HL-60 (cell line): Measurements from ENCODE around the gene HK3.

Experiments used
- DNase-seq, 2 experiments: peaks; one replicate each; pipeline ENCODE4 v3.0.0-alpha.2; 2010 to 2020; ENCODE audit warnings: low read depth in 1 of 2, low spot score in 1 of 2
- H3K27ac ChIP-seq: fragments of 250-450 bp; sonication (Bioruptor Pico); replicated peaks from 2 replicates; pipeline ENCODE4 v1.5.1; 2020; ENCODE audit warnings: mild to moderate bottlenecking, moderate library complexity
- H3K27me3 ChIP-seq: fragments of 250-450 bp; sonication (Bioruptor Pico); 2 replicates; pipeline ENCODE4 v1.5.1; 2021; ENCODE audit warnings: mild to moderate bottlenecking, moderate library complexity; ENCODE audit not compliant: insufficient read depth, poor library complexity, severe bottlenecking
- H3K4me3 ChIP-seq: replicated peaks from 2 replicates; pipeline ENCODE4 v1.5.1; 2011; ENCODE audit warnings: mild to moderate bottlenecking, control low read depth, low read length; ENCODE audit not compliant: insufficient read depth
- GABPA ChIP-seq: IDR thresholded peaks from 2 replicates; pipeline ENCODE4 v1.6.1; 2012; ENCODE audit warnings: low read depth
- POLR2AphosphoS5 ChIP-seq: IDR thresholded peaks from 2 replicates; pipeline ENCODE4 v1.6.1; 2012; ENCODE audit warnings: low read depth
- REST ChIP-seq: IDR thresholded peaks from 2 replicates; pipeline ENCODE4 v1.6.1; 2012; ENCODE audit warnings: low read depth; ENCODE audit not compliant: insufficient replicate concordance
- SPI1 ChIP-seq: IDR thresholded peaks from 2 replicates; pipeline ENCODE4 v1.6.1; 2012; ENCODE audit warnings: low read depth, mild to moderate bottlenecking, borderline replicate concordance
- TF ChIP-seq, protein P1 (sequence below): IDR thresholded peaks from one replicate; pipeline ENCODE4 v1.5.1; 2011; ENCODE audit warnings: low read length, control low read depth, inconsistent platforms; ENCODE audit not compliant: insufficient read depth

The HK3 gene

GRCh38 chr5:176869501-176870109 is 29.5 kb downstream of the HK3 start:
- no peak overlapping the region for H3K4me3 ChIP-seq
- H3K27me3 ChIP-seq = peaks cover 13% of the 10 kb centered on the region
- TF ChIP-seq, protein P1, sequence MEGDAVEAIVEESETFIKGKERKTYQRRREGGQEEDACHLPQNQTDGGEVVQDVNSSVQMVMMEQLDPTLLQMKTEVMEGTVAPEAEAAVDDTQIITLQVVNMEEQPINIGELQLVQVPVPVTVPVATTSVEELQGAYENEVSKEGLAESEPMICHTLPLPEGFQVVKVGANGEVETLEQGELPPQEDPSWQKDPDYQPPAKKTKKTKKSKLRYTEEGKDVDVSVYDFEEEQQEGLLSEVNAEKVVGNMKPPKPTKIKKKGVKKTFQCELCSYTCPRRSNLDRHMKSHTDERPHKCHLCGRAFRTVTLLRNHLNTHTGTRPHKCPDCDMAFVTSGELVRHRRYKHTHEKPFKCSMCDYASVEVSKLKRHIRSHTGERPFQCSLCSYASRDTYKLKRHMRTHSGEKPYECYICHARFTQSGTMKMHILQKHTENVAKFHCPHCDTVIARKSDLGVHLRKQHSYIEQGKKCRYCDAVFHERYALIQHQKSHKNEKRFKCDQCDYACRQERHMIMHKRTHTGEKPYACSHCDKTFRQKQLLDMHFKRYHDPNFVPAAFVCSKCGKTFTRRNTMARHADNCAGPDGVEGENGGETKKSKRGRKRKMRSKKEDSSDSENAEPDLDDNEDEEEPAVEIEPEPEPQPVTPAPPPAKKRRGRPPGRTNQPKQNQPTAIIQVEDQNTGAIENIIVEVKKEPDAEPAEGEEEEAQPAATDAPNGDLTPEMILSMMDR = no peak
- no peak for TF ChIP-seq REST
- no peak for TF ChIP-seq POLR2AphosphoS5
- TF ChIP-seq SPI1 = no peak
- TF ChIP-seq GABPA = no peak
- no peak overlapping the region for H3K27ac ChIP-seq
- no peak for DNase-seq

DNA sequence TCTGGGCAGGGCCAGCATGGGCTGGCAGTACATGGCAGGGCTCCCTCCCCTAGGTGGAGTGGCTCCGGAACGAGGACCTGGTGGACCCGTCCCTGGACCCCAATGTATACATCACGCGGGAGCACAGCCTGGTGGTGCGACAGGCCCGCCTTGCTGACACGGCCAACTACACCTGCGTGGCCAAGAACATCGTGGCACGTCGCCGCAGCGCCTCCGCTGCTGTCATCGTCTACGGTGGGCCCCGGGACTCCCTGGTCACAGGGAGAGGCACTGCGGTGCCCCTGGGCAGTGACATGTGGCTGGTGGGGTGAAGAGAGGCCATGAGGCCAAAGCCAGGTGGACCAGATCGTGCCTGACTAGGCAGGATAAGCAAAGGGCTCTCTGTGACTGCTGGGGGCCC is 30.4 kb downstream of the HK3 start:
- H3K27me3 ChIP-seq = peaks cover 13% of the 10 kb centered on the region
- no peak for DNase-seq

DNA sequence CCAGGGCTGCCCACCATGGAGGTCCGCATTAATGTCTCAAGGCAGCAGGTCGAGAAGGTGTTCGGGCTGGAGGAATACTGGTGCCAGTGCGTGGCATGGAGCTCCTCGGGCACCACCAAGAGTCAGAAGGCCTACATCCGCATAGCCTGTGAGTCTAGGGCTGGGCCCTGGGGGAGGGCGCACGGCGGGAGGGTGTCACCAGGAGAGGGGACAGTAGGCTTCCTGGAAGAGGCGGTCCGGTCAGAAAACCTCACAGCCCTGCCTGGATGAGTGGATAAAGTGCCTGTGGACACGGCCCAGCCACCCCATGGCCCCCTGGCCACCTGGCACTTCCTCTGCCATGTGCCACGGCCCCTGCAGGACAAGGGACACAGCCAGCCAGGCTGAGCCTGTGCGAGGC is 31.0 kb downstream of the HK3 start:
- DNase-seq = no peak
- Histone ChIP-seq H3K4me3 (no peak overlapping the region), H3K27ac (no peak overlapping the region), H3K27me3 (peaks cover 16% of the 10 kb centered on the region)
- TF ChIP-seq POLR2AphosphoS5 (no peak), SPI1 (no peak), REST (no peak), GABPA (no peak)
- TF ChIP-seq, protein P1 = no peak

More for the DNA sequence above, 30.4 kb downstream of the HK3 start:
- no peak for TF ChIP-seq POLR2AphosphoS5
- TF ChIP-seq REST = no peak
- TF ChIP-seq, protein P1 = no peak
- no peak for TF ChIP-seq GABPA
- TF ChIP-seq SPI1 = no peak
- Histone ChIP-seq H3K27ac (no peak overlapping the region), H3K4me3 (no peak overlapping the region)
